ENCODE data around the gene CCDC154. TPM values are rescaled to one million over a fixed set of nuclear protein-coding genes. Genes with fewer than 3 reads are reported as not detected.

The CCDC154 gene
- total RNA-seq, 2 donors from 2014 or later = 1.9 to 2.2 TPM

DNA sequence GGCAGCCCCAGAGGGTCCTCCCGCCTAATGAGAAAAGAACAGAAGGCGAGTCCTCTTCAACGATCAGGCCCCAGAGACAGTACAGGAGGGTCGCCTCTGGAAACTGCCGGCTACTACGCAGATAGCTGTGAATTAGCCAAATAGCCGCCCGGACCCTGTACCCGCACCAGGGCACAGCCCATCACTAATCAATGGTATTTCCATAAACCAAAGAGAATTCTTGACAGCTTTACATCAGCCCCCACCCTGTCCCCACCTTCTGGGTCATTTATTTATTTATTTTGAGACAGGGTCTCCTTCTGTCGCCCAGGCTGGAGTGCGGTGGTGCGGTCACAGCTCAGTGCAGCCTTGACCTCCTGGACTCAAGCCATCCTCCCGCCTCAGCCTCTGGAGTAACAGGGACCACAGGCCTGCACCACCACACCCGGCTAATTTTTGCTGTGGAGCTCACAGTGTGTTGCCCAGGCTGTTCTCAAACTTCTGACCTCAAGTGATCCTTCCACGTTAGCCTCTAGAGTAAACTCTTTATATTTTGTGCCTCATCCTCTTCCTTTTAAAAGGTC, 31.3 kb upstream of the CCDC154 start:
- Histone ChIP-seq H3K4me3 (ENCODE audit: low read length) (peak overlapping the region; percentile 91), H3K27ac (ENCODE audit: low read depth, low read length) (peak overlapping the region; percentile 73), H3K9me3 (ENCODE audit: control insufficient read depth, low read length) (no peaks in the 10 kb centered on the region), H3K4me1 (ENCODE audit: control insufficient read depth, insufficient read depth, low read length) (no peaks in the 10 kb centered on the region), H3K27me3 (ENCODE audit: control insufficient read depth, insufficient read depth, low read length, poor library complexity, severe bottlenecking) (no peaks in the 10 kb centered on the region), H3K9ac (ENCODE audit: extremely low read depth, low read length, poor library complexity, severe bottlenecking) (peak overlapping the region; percentile 86), H3K36me3 (ENCODE audit: control insufficient read depth, insufficient read depth, low read length) (no peaks in the 10 kb centered on the region)
- Mint-ChIP-seq H3K9me3 (peaks cover 40% of the 10 kb centered on the region), H3K4me3 (peak overlapping the region; percentile 57), H3K4me1 (peaks cover 4% of the 10 kb centered on the region), H3K36me3 (ENCODE audit: low read depth) (peaks cover 1% of the 10 kb centered on the region), H3K27ac (peak overlapping the region; percentile 61), H3K27me3 (ENCODE audit: insufficient read depth) (peaks cover 16% of the 10 kb centered on the region)
- no peak for DNase-seq
- TF ChIP-seq, protein P1, sequence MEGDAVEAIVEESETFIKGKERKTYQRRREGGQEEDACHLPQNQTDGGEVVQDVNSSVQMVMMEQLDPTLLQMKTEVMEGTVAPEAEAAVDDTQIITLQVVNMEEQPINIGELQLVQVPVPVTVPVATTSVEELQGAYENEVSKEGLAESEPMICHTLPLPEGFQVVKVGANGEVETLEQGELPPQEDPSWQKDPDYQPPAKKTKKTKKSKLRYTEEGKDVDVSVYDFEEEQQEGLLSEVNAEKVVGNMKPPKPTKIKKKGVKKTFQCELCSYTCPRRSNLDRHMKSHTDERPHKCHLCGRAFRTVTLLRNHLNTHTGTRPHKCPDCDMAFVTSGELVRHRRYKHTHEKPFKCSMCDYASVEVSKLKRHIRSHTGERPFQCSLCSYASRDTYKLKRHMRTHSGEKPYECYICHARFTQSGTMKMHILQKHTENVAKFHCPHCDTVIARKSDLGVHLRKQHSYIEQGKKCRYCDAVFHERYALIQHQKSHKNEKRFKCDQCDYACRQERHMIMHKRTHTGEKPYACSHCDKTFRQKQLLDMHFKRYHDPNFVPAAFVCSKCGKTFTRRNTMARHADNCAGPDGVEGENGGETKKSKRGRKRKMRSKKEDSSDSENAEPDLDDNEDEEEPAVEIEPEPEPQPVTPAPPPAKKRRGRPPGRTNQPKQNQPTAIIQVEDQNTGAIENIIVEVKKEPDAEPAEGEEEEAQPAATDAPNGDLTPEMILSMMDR (conservative IDR thresholded peaks at IDR 0.05) = no peak
- WGBS, 2 experiments (ENCODE audit: insufficient coverage in 1 of 2, insufficient read length in 1 of 2) = 76 to 82% methylated on average over 8 to 15 of the region's 15 CpGs

DNA sequence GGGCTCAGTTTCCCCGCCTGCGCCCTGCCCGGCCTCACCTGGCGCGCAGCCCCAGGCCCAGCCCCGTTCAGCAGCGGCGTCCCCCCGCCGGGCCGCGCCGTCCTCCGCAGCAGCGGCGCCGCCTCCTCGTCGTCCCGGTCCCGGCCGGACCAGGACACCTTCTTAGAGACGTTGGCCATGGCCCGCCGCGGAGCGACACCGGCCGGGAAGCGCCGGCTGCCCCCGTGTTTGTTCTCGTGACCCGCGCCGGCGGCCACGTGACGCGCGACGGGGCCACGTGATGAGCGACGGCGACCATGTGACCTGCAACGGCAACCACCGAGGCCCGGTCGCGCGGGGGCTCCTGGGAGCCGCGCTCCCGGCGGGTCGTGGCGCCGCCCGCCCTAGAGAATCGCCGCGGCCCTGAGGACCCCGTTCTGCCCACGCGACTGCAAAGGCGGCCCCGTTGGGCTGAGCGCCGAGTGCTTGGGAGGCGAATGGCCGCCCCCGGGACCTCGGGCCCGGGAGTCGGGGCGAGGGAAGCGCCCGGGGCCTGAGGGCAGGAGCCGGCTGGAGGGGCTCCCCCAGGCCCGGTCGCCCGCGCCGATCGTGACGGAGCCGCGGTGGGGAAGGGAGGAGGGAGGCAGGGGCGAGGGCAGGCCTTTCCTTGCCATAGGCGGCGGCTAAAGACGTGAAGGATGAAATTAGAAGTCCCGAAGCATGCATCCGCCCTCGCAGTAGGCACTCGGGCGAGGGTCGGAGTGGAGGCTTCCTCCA, 30.6 kb upstream of the CCDC154 start, which contains the start of gene CLCN7:
CLCN7 (minus strand) TSS at position 233 of the 756 bp plus-strand sequence; CDS start at position 179, 54 bp downstream.
- H3K36me3 Mint-ChIP-seq (ENCODE audit: low read depth) = peaks cover 1% of the 10 kb centered on the region
- Histone ChIP-seq H3K4me1 (ENCODE audit: control insufficient read depth, insufficient read depth, low read length) (no peaks in the 10 kb centered on the region), H3K9ac (ENCODE audit: extremely low read depth, low read length, poor library complexity, severe bottlenecking) (peak within 1 kb of the TSS; percentile 86), H3K9me3 (ENCODE audit: control insufficient read depth, low read length) (no peaks in the 10 kb centered on the region), H3K36me3 (ENCODE audit: control insufficient read depth, insufficient read depth, low read length) (no peaks in the 10 kb centered on the region), H3K27me3 (ENCODE audit: control insufficient read depth, insufficient read depth, low read length, poor library complexity, severe bottlenecking) (no peaks in the 10 kb centered on the region), H3K4me3 (ENCODE audit: low read length) (peak within 1 kb of the TSS; percentile 91), H3K27ac (ENCODE audit: low read depth, low read length) (peak within 1 kb of the TSS; percentile 75)
- peak within 1 kb of the TSS; percentile 63 for H3K27ac Mint-ChIP-seq
- H3K4me3 Mint-ChIP-seq = peak within 1 kb of the TSS; percentile 57
- DNase-seq = peak; percentile 94
- peaks cover 13% of the 10 kb centered on the region for H3K27me3 Mint-ChIP-seq (ENCODE audit: insufficient read depth)
- H3K4me1 Mint-ChIP-seq = peaks cover 4% of the 10 kb centered on the region
- 2 to 4% methylated on average over 37 to 99 of the region's 99 CpGs for WGBS, 2 experiments (ENCODE audit: insufficient coverage in 1 of 2, insufficient read length in 1 of 2)
- TF ChIP-seq, protein P1 (conservative IDR thresholded peaks at IDR 0.05) = no peak
- peaks cover 40% of the 10 kb centered on the region for H3K9me3 Mint-ChIP-seq

DNA sequence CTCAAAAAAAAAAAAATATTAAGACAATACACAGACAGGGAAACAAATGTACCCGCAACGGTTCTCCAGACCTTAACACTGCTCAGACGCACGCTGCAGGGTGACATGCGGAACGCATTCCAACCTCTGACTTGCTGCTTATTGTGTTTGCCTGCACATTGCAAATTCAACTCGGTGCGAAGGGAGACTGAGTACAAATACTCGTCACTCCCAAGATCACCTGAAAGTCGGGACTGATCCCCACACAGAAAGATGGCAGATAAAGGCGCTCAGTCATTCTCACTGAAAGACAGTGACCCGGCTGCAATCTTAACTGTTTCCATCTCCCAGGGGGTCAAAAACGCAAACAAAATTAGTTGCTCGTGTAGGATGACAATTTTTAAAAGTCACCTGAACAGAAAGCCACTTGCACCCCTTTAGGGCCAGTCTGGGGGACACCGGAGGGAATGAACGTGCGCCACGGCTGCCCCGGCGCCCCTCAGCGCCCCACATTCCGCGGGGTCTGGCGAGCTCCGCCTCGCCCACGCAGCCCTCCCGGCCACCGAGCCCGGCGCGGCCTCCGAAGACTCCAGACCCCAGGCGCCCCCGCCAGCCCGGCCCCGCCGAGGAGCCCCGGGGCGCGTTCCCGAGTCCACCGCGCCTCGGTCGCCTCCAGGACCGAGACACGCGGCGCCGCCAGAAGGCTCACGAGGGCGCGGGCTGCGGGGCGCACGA, 29.9 kb upstream of the CCDC154 start:
- H3K27ac ChIP-seq (ENCODE audit: low read depth, low read length) = peak overlapping the region; percentile 75
- Mint-ChIP-seq H3K4me3 (peak overlapping the region; percentile 57), H3K27ac (peak overlapping the region; percentile 63)

More for the DNA sequence above, 29.9 kb upstream of the CCDC154 start:
- DNase-seq = no peak
- peaks cover 13% of the 10 kb centered on the region for H3K27me3 Mint-ChIP-seq (ENCODE audit: insufficient read depth)
- H3K4me1 Mint-ChIP-seq = peaks cover 4% of the 10 kb centered on the region
- 13 to 22% methylated on average over 35 to 57 of the region's 57 CpGs for WGBS, 2 experiments (ENCODE audit: insufficient coverage in 1 of 2, insufficient read length in 1 of 2)
- H3K9me3 ChIP-seq (ENCODE audit: control insufficient read depth, low read length) = no peaks in the 10 kb centered on the region
- H3K36me3 Mint-ChIP-seq (ENCODE audit: low read depth) = peaks cover 1% of the 10 kb centered on the region
- TF ChIP-seq, protein P1 (conservative IDR thresholded peaks at IDR 0.05) = no peak
- no peaks in the 10 kb centered on the region for H3K4me1 ChIP-seq (ENCODE audit: control insufficient read depth, insufficient read depth, low read length)
- H3K9ac ChIP-seq (ENCODE audit: extremely low read depth, low read length, poor library complexity, severe bottlenecking) = peak overlapping the region; percentile 86
- peaks cover 38% of the 10 kb centered on the region for H3K9me3 Mint-ChIP-seq
- no peaks in the 10 kb centered on the region for H3K27me3 ChIP-seq (ENCODE audit: control insufficient read depth, insufficient read depth, low read length, poor library complexity, severe bottlenecking)
- peak overlapping the region; percentile 91 for H3K4me3 ChIP-seq (ENCODE audit: low read length)
- H3K36me3 ChIP-seq (ENCODE audit: control insufficient read depth, insufficient read depth, low read length) = no peaks in the 10 kb centered on the region

All from endodermal cell (in vitro differentiated cells).